Transverse colon (tissue), 4 donors: ENCODE results near the gene RNU6-9. TPM values are rescaled to one million over a fixed set of nuclear protein-coding genes. Genes with fewer than 3 reads are reported as not detected.

ENCODE experiments used
- DNase-seq: peaks from one replicate; pipeline ENCODE4 v3.0.0-alpha.2; 2019
- H3K27ac ChIP-seq, 4 donors: fragments of 200-600 bp; sonication (generic); 2 replicates each; pipeline ENCODE4 v1.5.1; 2016 to 2018; ENCODE audit warnings: inconsistent platforms in 4 of 4
- H3K27me3 ChIP-seq: fragments of 200-600 bp; sonication (generic); 2 replicates; pipeline ENCODE4 v1.5.1; 2017; ENCODE audit warnings: inconsistent platforms
- H3K36me3 ChIP-seq, 4 donors: fragments of 200-600 bp; sonication (generic); 2 replicates each; pipeline ENCODE4 v1.5.1; 2017 to 2019; ENCODE audit warnings: inconsistent platforms in 4 of 4
- H3K4me1 ChIP-seq, 4 donors: fragments of 200-600 bp; sonication (generic); 2 replicates each; pipeline ENCODE4 v1.5.1; 2017 to 2020; ENCODE audit warnings: inconsistent platforms in 4 of 4
- H3K4me3 ChIP-seq, 4 donors: fragments of 200-600 bp; sonication (generic); 1 replicate in 1 of 4; 2 replicates in 3 of 4; pipeline versions ENCODE4 v1.5.1 to v1.6.1; 2017 to 2019; ENCODE audit warnings: inconsistent platforms in 4 of 4
- H3K9me3 ChIP-seq, 2 donors: fragments of 200-600 bp; sonication (generic); 2 replicates each; pipeline ENCODE4 v1.5.1; 2017 to 2019; ENCODE audit warnings: inconsistent platforms in 2 of 2
- CTCF ChIP-seq, 5 experiments: fragments of 200-600 bp in 3 of 5; fragments of 450-650 bp in 2 of 5; sonication (generic) in 3 of 5; IDR thresholded peaks; 1 replicate in 2 of 5; 2 replicates in 3 of 5; pipeline ENCODE4 v1.5.1; 2016 to 2017; ENCODE audit warnings: antibody characterized with exemption in 5 of 5, inconsistent platforms in 3 of 5, mild to moderate bottlenecking in 2 of 5, moderate library complexity in 1 of 5
- EP300 ChIP-seq: sonication (generic); formaldehyde crosslinking; IDR thresholded peaks from one replicate; pipeline ENCODE4 v1.6.1; 2017; ENCODE audit warnings: antibody characterized with exemption, low read depth
- POLR2A ChIP-seq: fragments of 450-650 bp; IDR thresholded peaks from one replicate; pipeline ENCODE4 v1.6.1; 2016; ENCODE audit warnings: antibody characterized with exemption, mild to moderate bottlenecking, moderate library complexity
- POLR2AphosphoS5 ChIP-seq, 3 donors: sonication (generic); formaldehyde crosslinking; IDR thresholded peaks; one replicate each; pipeline ENCODE4 v1.6.1; 2016; ENCODE audit warnings: antibody characterized with exemption in 3 of 3
- WGBS, 2 donors: methylation state at CpG; one replicate each; pipeline ENCODE4 v1.1.5; 2018; ENCODE audit warnings: low coverage in 1 of 2; 5-methylcytosine and 5-hydroxymethylcytosine counted together
- in situ Hi-C, 4 donors: fragments of 200-750 bp; cut with MboI; loops; one replicate each; pipeline versions ENCODE4 v1.15.0 to v1.15.1; 2017; ENCODE audit warnings: low sequenced_read_pairs in 3 of 4, low pct_ligation_motif_present in 1 of 4, low pct_unique_long_range_greater_than_20kb in 1 of 4
- intact Hi-C: fragments of 100-400 bp; cut with DNase I; formaldehyde crosslinking; loops from one replicate; pipeline ENCODE4 v1.15.1; 2023; ENCODE audit warnings: low total_unique reads
- total RNA-seq, 4 donors: library from RNA; depleted of rRNA; stranded (reverse); fragments of >200 nt; gene quantifications; one replicate each; pipeline ENCODE4 v1.1.0, GENCODE V29; 2016

The RNU6-9 gene
- total RNA-seq, 4 donors from 2014 or later = not detected

- no peak for DNase-seq
- 80 to 89% methylated on average over 4 to 18 of the region's 26 CpGs for WGBS, 2 donors
- intact Hi-C loops (no loop called here), in situ Hi-C loops (no loop called here)
- Histone ChIP-seq H3K4me3 (no peak overlapping the region), H3K27me3 (no peaks in the 10 kb centered on the region), H3K4me1 (peaks cover 0 to 6% (median 2%) of the 10 kb centered on the region in 4 donors), H3K36me3 (no peaks in the 10 kb centered on the region), H3K27ac (no peak overlapping the region), H3K9me3 (no peaks in the 10 kb centered on the region)
- TF ChIP-seq CTCF (IDR thresholded peaks at IDR 0.05) (no peak), POLR2A (no peak), POLR2AphosphoS5 (IDR thresholded peaks at IDR 0.05) (no peak), EP300 (no peak)
These were observed 4.3 kb downstream of the RNU6-9 start for GRCh38 chr19:897442-898039.

- Histone ChIP-seq H3K9me3 (no peaks in the 10 kb centered on the region), H3K36me3 (no peaks in the 10 kb centered on the region), H3K27ac (no peak overlapping the region), H3K27me3 (no peaks in the 10 kb centered on the region), H3K4me3 (no peak overlapping the region), H3K4me1 (peaks cover 0 to 3% (median 1%) of the 10 kb centered on the region in 4 donors)
- intact Hi-C loops = no loop called here
- WGBS, 2 donors = 74% methylated on average over 19 of the region's 20 CpGs; no CpG with 5 or more reads in 1 of the 2 donors
- TF ChIP-seq POLR2AphosphoS5 (IDR thresholded peaks at IDR 0.05) (no peak), POLR2A (no peak), CTCF (IDR thresholded peaks at IDR 0.05) (no peak), EP300 (no peak)
- in situ Hi-C loops = no loop called here
- no peak for DNase-seq
These were observed 5.4 kb downstream of the RNU6-9 start for GRCh38 chr19:898663-899062.

GRCh38 chr19:899336-900042, 6.2 kb downstream of the RNU6-9 start:
- no peaks in the 10 kb centered on the region for H3K36me3 ChIP-seq
- no peak for TF ChIP-seq CTCF (IDR thresholded peaks at IDR 0.05)
- no peak for TF ChIP-seq POLR2A
- TF ChIP-seq EP300 = no peak
- TF ChIP-seq POLR2AphosphoS5 (IDR thresholded peaks at IDR 0.05) = no peak
- 86% methylated on average over 28 of the region's 32 CpGs; no CpG with 5 or more reads in 1 of the 2 donors for WGBS, 2 donors
- intact Hi-C loops (no loop called here), in situ Hi-C loops (no loop called here)
- DNase-seq = no peak
- no peaks in the 10 kb centered on the region for H3K4me1 ChIP-seq
- H3K9me3 ChIP-seq = no peaks in the 10 kb centered on the region
- H3K27ac ChIP-seq = no peak overlapping the region
- no peak overlapping the region for H3K4me3 ChIP-seq
- no peaks in the 10 kb centered on the region for H3K27me3 ChIP-seq

GRCh38 chr19:900043-900301, 6.7 kb downstream of the RNU6-9 start:
- no peaks in the 10 kb centered on the region for H3K4me1 ChIP-seq
- H3K27me3 ChIP-seq = no peaks in the 10 kb centered on the region
- in situ Hi-C loops = no loop called here
- H3K4me3 ChIP-seq = no peak overlapping the region
- H3K36me3 ChIP-seq = no peaks in the 10 kb centered on the region
- H3K27ac ChIP-seq = no peak overlapping the region
- no peak for DNase-seq
- no peaks in the 10 kb centered on the region for H3K9me3 ChIP-seq
- 88% methylated on average over 15 of the region's 15 CpGs; no CpG with 5 or more reads in 1 of the 2 donors for WGBS, 2 donors
- TF ChIP-seq POLR2A = no peak
- no peak for TF ChIP-seq CTCF (IDR thresholded peaks at IDR 0.05)
- no peak for TF ChIP-seq POLR2AphosphoS5 (IDR thresholded peaks at IDR 0.05)
- no peak for TF ChIP-seq EP300
- intact Hi-C loops = no loop called here
